ENCODE results near the gene DPP6.
"Not testable (repeated sequence)": the region's sequence is repeated elsewhere in the genome, so short reads cannot be mapped to it uniquely, and the experiment has no call there.

GRCh38 chr7:154122720-154123119, 70.5 kb downstream of the DPP6 start:
- not testable (repeated sequence) for TF ChIP-seq EZH2 (IDR thresholded peaks at IDR 0.05; ENCODE audit: low read length, unreplicated experiment); CTCF (conservative IDR thresholded peaks at IDR 0.05; ENCODE audit: low read depth, low read length); EZH2phosphoT487 (IDR thresholded peaks at IDR 0.05; ENCODE audit: borderline replicate concordance, low read length)
